Fibroblast of gingiva (primary cell): Measurements from ENCODE around the gene ABCF2.

Source experiments
- DNase-seq: peaks from one replicate; pipeline ENCODE4 v3.0.0-alpha.2; 2011; ENCODE audit warnings: low read depth

Gene ABCF2

DNA sequence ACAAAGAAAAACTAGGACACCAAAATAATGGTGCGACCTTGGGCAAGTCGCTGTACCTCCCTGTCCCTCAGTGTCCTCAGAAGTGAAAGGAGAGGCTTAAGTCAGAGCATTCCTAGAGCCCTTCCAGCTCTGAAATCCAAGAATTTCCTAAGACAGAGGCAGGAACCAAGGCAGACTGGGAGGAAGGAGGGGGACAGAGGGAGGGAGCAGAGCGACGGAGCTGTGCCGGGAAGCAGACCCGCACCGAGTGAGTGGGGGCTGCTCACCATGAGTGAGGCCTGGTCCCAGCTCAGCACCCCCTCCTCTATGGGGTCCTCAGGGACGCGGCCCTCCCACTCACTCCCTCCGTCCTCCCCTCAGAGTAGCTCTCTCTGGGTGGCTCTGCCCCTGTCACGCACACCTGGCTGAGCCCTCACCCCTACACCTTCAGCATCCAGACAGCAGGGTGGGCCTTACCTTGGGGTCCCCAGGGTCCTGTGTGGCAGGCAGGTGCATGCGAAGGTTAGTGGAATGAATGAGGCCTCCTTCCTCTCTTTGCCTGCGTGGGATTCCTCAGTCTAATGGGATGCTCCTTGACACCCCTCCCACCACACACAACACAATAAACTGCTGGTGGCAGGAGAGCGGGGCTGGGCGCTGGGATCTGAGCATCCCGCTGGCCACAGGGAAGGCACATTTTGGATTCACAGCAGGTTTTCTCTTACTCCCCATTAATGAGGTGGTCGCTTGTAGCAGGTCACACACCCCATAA is 26.1 kb upstream of the ABCF2 start:
- no peak for DNase-seq

DNA sequence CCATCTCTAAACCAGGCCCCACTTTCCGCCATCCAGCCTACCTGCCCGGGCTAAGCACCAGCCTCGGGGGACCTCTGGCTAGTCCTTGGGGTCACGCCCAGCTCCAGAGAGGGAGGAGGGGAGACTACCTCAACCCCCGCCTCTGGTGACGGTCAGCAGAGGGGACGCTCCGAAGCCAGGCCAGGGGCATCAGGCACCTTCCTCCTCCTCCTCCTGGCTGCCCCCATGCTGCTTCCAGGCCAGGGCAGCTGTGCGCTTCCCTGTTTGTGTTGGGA is 25.5 kb upstream of the ABCF2 start:
- DNase-seq, result no peak

DNA sequence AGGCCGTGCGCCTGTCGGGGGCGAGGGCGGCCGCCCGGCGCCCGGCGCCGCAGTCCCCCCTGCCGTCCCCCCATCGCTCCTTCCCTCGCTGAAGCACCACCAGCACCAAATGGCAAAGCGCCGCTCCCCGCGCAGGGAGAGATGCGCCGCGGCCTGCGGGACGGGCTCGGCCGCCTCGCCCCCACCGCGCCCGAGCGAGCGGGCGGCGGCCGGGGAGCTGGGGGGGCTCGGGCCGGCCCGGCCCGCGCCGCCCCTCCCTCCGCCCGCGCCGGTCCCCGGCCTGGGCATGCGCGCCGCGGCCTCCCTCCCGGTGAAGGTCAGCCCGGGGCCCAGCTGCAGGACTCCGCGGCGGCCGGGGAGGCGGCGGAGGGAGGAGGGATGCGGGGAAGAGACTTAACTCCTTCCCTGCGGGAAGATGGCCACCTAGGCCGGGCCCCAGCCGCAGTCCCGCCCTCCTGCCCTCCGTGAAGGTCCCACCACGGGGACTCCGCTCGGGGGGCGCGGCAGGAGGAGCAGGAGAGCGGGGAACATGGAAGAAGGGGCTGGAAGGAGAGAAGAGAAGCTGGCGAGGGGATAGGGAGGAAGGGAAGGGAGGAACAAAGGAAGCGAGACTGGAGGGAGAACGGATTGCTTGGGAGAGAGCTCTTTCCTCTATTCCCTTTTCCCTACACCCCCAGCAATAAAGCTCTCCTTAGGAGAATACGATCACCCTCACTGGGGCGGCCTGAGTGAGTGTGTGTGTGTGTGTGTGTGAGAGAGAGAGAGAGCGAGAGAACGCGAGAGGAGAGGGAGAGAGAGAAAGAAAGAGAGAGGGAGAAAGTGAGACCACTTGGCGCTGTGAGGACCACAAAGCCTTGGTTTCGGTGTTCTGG is 24.9 kb upstream of the ABCF2 start:
- DNase-seq, result peak; percentile 82

DNA sequence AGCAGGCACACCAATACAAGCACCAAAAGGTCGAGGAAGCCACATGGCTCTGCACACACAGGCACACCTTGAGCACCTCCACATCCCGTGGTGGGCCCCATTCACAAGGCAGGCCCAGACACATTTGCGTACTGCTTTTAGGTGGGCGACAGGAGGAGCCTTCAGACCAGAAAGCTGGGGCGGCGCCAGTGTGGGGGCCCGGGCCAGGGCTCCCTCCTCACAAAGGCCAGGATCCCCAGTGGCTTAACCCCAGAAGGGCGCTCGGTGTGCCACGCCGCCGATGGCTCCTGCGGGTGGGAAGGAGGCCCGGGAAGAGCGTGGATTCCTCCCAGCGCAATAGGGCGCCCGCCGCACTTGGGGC is 24.3 kb upstream of the ABCF2 start:
- DNase-seq, result no peak

DNA sequence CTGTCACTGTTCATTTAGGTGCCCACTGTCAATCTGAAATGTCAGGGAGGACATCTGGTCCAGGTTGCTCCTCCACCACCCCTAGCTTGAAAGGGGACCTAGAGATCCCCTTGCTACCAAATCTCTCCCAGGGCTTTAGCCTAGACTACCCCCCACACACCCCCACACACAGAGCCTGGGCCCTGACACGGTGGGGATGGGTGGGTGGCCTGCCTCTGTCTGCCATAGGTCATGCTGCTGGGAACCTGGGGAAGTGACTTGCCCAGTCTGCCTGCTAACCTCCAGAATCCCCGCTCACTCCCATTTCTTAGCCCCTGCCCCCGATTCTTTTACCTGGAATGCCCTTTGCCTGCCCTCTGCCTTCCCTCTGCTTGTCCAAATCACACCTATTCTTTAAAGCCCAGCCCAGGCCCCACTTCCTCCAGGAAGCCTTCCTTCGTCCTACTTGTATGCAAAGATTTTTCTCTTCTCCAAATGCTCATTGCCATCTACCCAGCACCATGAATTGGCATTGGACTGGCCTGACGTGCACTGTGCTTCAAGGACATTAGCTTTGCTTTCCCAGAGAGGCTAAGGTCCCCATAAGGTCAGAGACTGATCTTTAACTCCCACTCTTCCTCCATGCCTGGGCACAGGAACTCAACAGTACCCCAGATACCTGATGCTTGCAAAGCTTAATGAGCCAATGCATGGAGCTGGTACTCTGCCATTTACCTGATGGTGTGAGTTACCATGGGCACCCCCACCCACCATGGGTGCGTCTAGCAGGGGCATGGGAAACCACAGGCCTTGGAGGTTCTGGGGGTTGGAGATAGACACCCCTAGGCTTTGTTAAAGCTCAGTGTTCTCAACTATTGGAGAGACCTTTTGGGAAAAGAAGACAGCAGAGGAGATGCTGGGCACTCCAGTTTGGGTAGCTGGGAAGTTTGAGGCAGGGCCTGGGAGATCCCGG is 23.5 kb upstream of the ABCF2 start:
- DNase-seq, result no peak

DNA sequence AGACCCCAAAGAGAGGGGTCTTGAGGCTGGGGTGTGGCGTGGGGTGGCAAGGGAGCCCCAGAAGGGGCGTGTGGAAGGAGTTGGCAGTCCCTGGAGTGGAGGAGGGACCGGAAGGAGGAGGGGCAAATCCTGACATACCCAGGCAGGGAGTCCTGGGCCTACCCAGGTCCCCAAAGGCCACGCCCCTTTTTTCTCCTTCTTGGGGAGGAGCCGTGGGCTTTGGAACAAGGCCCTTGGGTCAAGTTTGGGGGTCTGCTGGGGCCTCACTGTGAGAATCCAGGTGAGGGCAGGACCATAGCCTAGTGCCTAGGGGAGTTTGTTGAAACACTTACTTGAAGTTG is 22.7 kb upstream of the ABCF2 start:
- peak; percentile 44 for DNase-seq

DNA sequence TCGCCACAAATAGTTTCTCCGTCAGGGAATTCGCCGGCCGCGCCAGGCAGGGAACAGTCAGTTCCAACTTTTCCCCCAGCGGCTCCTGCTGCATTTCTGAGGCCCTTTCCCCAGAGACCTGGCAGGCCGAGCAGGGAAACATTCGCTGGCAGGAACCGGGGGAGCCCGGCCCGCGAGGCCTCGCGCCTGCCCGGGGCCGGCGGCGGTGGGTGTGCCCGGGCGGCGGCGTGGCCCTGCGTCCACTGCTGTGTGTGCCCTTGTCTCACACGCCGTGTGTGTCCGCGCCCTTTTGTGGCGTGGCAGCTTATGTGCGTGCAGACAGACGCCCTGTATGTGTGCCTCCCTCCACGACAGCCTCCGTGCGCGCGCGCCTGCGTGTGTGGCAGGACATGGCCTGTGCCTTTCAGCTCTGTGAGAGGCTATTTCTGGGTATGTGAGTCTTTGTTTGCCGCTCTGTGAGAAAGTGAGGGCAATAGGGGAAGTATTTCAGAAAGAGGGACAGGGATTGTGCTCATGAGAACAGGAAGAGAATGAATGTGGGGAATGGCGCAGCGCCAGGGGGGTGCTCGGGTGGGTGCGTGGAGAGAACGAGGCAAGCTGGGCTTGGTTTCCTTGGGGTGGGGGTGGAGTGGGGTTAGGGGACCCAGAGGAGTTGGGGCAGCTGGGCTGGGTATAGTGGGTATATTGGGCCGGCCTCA is 22.2 kb upstream of the ABCF2 start:
- peak; percentile 63 for DNase-seq

DNA sequence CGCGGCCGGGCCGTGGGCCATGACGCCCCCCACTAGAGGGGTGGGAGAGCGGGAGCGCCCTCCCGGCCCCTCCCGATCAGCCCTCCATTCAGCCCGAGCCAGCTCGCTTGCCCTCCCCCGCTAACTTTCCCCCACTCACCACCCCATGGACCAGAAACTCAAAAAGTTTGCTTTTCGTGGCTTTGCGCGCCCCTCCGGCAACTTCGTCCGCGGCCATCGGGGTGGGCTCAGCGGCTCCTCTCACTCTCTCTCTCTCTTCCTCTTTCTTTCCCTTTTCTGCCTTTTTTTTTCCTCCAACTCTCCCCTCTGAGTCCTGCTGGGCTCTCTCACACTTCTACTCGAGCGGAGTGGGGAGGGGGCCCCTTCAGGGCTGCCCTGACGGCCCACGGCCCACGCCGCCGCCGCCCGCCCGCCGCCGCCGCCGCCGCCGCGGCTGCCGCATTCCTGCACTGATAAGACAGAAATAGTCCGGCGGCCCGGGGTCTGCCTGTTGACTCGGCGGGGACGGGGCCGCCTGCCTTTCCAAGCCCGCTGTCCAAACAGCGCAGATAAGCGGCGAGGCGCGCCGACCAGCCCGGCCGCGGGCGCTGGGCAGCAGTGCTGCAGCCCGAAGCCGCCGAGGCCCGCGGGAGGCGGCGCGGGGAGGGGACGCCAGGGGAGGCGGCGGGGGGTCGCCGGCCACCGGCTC is 21.5 kb upstream of the ABCF2 start, which contains the start of gene SMARCD3:
SMARCD3 (minus strand) TSS at position 349 of the 688 bp plus-strand sequence; CDS start at position 217, 132 bp downstream.
- peak; percentile 50 for DNase-seq

DNA sequence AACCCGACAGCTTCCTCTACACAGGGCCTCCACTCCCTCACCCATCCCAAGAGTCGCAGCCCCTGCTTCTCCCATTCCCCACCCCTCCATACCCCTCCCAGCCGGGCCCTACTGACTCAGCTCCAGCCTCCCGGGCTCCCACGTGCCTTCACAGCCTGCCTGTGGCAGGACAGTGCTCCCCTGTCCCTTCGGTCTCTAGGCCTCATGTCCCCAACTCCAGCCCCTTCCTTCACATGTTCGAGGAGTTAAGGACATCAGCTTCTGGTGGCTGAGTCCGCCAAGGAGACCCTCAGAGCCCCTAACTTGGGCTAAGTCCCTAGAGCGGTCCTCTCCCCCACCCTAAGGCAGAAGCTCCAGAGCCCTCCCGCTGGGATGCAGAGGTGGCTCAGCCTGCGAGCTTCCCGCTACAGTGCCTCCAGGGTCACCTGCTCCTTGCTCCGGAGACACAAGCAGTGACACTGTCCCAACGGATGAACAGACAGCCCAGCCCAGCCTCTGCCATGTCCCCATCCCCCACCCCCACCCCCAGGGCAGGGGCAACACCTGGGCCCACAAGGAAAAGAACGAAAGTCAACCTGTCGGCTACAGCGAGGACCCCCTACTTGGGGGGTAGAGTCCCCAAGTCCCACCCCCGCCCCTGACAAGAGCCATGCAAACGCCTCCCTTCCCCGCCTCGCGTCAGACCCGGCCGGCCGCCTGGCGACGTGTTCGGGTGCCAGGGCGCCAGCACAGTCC is 20.8 kb upstream of the ABCF2 start:
- no peak for DNase-seq

DNA sequence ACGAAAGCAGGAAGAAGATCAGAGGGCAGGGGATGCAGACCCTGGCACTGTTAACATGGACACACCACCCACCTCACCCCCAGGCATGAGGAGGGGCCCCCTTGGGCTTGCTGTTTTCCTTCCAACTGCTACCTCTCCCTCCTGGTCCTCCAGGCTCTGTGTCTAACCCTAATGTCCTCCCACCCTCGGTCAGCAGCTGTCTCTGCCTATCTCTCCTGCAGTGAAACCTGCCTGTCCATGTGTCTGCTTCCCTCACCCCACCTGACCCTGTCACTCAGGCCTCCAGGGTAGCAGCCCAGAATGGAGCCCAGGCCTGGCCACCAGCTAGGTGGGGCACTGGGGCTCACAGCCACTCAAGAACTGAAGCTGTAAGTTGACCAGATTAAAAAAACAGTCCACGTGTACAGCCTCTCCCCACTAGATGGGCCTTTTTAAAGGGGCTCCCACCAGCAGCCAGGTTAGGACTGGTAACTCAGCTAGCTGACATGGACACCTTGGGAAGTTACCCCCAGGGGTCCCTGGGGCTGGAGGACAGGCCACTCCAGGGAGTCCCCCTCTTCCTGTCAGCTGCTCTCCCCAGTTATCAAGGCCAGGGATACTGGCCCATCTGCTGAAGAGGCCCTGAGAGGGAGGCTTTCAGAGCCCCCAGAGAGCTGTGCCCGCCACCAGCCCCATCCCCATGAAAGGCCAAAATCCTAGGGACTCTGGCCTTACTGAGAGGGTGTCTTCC is 20.0 kb upstream of the ABCF2 start:
- no peak for DNase-seq

DNA sequence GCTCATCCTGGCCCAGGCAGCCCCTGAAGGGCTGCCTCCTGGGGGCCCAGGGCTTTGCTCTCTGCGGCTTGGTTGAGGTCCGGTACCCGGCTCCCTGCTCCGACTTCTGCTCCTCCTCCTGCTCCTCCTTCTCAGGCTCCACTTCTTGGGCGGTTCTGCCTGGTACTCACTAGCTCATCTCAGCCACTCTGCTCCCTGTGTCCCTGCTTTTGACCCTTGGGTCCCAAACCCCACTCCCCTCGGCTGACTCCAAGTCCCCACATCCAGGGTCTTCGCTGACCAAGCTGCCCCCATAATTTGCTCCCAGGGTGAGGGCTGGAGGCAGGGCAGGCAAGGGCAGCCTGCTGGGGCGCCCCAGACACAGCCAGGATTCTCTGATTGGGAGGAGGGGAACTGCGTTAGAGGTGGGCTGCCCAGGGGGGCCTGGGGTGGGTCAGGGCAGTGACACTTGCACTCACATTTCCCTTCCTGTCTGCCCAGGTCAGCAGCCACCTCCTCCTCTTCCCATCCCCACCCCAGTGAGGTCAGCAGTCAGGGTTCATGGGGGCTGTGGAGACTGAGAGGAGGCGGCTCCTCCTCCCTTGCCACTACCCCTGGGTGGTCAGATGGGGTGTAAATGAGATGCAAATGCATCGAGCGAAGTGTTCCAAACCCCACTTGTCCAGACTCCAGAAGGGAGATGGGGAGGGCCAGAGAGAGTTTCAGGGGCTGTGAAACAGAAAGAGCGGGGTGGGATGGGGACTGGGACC is 19.3 kb upstream of the ABCF2 start:
- no peak for DNase-seq

DNA sequence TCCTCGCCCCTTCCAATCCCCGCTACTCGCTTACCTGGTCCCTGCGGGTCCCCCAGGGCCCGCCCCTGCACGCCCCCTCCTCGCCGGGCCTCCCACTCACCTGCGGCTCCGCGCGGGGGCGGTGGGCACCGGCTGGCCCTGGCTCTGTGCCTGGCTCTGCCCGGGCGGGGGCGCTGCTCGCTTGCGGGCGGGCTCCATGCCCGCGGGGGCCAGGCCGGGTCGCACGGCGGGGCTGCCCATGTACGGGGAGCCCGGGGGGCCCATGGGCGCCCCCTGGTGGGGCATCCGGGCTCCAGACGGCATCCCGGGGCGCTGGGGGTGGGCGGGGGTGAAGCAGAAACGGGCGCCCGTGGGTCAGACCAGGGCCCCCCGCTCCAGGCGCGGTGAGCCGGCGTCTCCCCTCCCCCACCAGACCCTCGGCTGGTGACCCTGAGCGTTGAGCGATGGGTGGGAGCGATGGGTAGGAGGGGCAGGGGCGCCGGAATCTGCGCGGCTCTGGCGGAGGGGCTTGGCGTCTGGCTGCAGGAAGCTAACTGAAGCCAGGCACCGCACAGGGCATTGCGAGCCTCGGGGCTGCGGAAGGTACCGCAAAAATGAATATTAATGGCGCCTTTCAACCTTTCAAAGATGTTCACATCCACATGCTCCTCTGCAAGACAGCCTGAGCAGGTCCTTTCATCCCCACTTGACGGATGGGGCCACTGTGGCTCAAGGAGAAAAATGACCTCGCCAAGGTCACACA is 18.5 kb upstream of the ABCF2 start:
- DNase-seq, result no peak

DNA sequence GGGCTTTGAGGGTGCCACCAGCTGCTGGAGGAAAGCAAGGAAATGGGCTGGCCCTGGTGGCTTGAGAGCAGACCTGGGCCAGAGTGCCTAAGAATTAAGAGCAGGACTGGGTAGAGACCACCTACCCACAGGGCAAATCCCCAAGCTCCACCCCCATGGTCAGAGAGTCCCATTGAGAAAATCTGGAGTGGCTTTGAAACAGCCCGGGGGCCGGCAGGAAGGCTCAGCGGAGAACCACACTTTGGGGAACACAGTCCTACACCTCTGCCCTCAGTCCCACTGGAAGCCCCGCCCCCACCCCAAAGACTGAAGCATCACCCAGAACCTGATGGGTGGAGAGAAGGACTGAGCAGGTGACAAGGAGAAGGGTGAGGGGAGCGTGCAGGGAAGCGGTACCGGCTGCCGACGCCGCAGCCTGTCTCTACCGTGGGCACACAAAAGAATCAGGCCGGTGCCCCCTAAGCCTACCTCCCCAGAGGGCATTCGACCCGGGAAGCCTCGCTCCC is 17.9 kb upstream of the ABCF2 start:
- DNase-seq, result no peak

DNA sequence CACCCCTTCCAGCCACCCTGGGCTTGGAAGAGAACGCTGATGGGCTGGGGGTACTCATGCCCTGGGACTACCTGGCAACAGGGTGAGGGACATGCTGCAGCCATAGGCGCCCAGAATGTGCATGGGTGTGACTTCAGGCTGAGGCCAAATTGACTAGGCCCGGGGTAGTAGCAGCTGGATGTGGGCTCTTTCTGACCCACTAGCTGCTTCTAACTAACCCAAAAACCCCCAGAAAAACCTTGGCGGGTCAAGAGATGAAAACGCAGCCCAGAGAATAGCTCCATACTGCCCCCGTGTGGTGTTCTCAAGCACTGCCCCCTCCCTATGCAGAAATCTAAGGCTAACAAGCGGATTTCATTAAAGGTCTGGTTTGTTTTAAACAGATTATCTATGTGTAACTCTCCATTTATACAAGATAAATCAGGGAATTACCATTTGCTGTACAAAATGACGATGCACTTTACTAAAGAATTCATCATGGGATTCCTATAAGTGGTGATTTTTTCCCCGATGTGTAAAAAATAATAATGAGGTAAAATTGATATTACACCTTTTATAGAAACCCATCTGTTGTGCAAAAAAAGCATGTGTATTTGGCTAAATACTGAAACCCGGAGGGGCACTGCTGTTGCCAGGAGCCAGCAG is 17.3 kb upstream of the ABCF2 start:
- DNase-seq, result peak; percentile 31

DNA sequence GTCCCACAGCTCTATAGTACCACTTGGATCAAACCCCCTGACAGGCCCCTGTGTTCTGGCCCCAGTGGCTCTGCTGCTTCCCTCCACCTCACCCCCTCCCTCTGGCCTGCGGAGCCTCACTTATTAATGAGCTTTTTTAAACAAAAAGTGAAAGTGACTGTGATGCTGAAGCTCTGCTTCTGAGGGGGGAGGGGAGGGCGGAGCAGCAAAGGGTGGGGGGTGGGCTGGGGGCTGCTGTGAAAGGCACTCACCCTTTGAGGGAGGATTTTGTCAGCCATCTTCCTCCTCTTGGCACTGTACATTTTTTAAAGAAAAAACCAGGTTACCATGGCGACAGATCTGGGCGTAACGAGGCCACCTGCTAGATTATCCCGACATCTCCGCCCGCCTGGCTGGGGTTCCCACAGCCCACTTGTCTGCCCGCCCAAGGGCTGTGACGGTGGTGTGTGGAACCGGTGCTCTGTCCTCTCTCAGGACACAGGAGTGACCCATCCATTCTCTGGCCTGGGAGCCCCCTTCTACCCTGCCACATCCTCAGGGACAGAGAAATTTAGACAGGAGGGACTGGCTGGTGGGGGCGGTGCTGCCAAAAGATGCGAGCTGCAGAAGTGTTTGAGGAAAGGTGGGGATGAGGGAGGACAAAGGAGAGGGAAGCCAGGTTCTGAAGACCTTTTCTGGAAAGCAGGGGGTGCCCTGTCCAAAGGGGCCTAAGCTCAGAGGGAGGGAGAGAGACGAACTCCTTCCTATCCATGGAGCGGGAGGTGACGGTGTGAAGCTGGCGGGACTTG is 16.6 kb upstream of the ABCF2 start:
- DNase-seq, result no peak

DNA sequence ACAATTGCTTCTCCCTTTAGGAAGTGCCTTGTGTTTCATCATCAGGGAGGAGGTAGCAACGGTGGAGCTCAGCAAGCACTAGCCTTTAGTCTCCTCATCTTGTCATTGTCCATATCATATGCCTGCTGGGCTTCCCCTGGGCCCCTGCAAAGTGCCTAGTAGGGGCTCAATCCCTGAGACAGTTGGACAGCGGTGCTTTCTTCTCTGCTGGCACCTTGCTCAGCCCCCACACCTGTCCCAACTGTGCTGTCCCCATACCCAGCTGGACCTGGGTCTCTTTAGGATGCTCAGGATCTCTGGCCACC is 16.0 kb upstream of the ABCF2 start:
- DNase-seq, result no peak
